Esophagus mucosa (tissue), 1 donor: Measurements from ENCODE around the gene SLC9B1. TPM values are rescaled to one million over a fixed set of nuclear protein-coding genes. Genes with fewer than 3 reads are reported as not detected.
"Not testable (repeated sequence)": the region's sequence is repeated elsewhere in the genome, so short reads cannot be mapped to it uniquely, and the experiment has no call there.

Experiments used
- ATAC-seq: fragments of 200-7000 bp; cut with Tn5 transposase; one replicate; pipeline ENCODE4 v1.9.1; 2020
- total RNA-seq: library from RNA; stranded (reverse); gene quantifications from one replicate; pipeline ENCODE4 v1.2.4, GENCODE V29; 2023
- donor health status: DM: yes; HTN: yes; CAD: no.

SLC9B1 gene
- total RNA-seq, 1 donor from 2014 or later: 0.28 TPM

DNA sequence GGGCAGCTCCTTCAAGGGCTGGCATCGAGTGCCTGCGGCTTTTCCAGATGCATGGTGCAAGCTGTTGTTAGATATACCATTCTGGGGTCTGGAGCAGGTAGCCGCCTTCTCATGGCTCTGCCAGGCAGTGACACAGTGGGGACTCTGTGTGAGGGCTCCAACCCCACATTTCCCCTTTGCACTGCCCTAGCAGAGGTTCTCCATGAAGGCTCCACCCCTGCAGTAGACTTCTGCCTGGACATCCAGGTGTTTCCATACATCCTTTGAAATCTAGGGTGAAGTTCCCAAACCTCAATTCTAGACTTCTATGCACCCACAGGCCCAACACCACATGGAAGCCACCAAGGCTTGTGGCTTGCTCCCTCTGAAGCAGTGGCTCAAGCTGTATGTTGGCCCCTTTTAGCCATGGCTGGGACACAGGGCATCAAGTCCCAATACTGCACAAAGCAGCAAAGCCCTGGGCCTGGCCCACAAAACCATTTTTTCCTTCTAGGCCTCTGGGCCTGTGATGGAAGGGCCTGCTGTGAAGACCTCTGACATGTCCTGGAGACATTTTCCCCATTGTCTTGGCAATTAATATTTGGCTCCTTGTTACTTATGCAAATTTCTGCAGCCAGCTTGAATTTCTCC is 141.9 kb downstream of the SLC9B1 start:
- not testable (repeated sequence) for ATAC-seq

- ATAC-seq: no peak
Observed at GRCh38 chr4:102871772-102872171, 147.7 kb downstream of the SLC9B1 start.

- no peak for ATAC-seq
Observed at GRCh38 chr4:102869569-102870197, 149.8 kb downstream of the SLC9B1 start.

DNA sequence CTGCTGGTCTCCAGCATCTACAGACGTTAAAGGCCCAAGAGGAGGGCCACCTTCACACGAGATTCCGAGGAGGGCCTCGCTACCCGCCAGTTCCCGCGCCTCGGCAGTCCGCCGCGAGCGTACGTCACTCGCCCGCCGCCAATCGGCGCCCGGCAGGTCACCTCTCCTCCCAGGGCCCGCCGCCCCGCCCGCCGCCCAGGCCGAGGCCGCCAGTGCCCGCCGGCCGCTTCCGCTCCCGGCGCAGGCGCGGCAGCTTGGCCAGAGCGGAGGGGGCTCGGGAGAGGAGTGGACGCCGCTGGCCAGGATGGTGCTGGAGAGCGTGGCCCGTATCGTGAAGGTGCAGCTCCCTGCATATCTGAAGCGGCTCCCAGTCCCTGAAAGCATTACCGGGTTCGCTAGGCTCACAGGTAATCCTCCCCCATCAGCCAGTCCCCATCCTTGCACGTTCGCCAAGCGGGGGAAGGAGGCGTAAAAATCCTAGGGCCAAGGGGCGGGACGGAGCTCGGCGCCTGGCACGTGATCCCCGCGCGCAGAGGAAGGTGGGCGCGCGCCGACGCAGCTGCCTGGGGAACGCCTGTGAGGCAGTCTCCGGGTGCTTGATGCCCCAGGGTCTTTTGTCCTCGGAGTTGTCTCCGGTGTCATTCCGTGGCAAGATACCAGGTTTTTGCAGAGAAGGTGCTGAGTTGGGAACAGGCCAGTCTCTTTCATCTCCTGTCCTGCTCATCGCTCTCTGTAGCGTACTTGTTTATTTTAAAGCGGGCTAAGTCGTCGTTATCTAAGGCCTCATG is 150.5 kb downstream of the SLC9B1 start, which contains the start of gene CISD2:
CISD2 (plus strand) TSS at position 212 of the 788 bp plus-strand sequence; CDS start at position 305, 93 bp downstream.
- ATAC-seq: peak; percentile 98

DNA sequence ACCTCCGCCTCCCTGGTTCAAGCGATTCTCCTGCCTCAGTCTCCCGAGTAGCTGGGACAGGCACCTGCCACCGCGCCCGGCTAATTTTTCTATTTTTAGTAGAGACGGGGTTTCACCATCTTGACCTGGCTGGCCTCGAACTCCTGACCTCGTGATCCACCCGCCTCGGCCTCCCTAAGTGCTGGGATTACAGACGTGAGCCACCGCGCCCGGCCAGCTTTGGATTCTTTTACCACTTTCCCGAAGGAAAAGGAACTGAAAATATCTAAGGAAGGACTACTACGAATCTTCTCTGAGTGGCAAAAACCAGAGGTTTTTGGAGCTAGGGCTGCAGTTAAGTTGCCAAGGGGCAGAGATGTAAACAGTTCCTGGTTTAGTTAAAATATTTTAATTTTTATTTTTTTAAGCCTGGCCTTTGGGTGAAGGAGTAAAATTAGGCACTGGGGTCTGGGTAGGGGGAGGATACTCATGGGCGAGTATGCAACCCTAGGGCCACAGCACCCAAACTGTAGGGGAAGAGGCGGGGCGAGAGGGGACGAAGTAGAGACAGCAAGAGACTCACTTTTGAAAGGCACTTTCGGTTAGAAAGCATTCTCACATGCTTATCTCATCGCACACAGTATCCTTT is 151.2 kb downstream of the SLC9B1 start:
- peak; percentile 54 for ATAC-seq

GRCh38 chr4:102867278-102868152 is 152.0 kb downstream of the SLC9B1 start:
- no peak for ATAC-seq

GRCh38 chr4:102865327-102865726 is 154.2 kb downstream of the SLC9B1 start:
- not testable (repeated sequence) for ATAC-seq

DNA sequence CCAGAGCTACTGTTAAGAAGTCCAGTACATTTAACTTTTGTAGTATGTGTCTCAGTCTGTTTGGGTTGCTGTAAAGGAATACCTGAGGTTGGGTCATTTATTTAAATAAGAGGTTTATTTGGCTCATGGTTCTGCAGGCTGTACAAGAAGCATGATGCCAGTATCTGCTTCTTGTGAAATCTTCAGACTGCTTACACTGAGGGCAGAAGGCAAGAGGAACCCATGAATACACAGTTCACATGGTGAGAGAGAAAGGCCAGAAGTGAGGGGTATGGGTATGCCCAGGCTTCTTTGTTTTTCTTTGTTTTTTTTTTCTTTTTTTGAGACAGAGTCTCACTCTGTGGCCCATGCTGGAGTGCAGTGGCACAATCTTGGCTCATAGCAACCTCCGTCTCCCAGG is 156.8 kb downstream of the SLC9B1 start:
- no peak for ATAC-seq

- no peak for ATAC-seq
Observed at GRCh38 chr4:102862016-102862415, 157.5 kb downstream of the SLC9B1 start.

GRCh38 chr4:102860611-102861324 is 158.7 kb downstream of the SLC9B1 start:
- no peak for ATAC-seq

DNA sequence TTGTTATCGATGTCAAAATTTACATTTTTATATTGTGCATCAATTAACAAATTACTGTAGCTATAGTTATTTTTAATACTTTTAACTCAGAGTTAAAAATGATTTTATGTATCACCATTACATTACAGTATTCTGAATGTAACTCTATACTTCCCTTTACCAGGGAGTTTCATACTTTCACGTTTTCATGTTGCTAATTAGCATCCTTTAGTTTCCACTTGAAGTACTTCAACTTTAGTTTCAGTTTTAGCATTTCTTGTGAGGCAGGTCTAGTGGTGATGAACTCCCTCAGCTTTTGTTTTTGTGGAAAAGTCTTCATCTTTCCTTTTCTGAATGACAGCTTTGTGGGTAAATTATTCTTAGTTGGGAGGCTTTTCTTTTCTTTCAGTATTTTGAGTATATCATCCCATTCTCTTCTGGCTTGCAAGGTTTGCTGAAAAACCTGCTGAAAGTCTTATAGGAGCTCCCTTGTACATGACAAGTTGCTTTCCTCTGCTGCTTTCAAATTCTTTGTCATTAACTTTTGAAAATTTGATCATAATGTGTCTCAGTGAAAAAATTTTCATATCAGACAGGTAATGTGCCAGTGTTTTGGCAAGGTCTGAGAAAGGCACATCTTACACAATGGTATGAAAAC is 160.6 kb downstream of the SLC9B1 start:
- no peak for ATAC-seq

Other genes starting within 250 kb of the SLC9B1 start
- 207 TPM for gene UBE2D3, start 192.2 kb downstream of the SLC9B1 start, total RNA-seq
- 15.5 TPM for gene CISD2, start 150.7 kb downstream of the SLC9B1 start, total RNA-seq
- gene SLC9B2, start 57.1 kb upstream of the SLC9B1 start, total RNA-seq: 6.1 TPM
- 17.1 TPM for gene BDH2, start 80.1 kb upstream of the SLC9B1 start, total RNA-seq
- gene CENPE, start 178.6 kb upstream of the SLC9B1 start, total RNA-seq: 14.1 TPM